ENCODE results near the gene RERE. TPM values are rescaled to one million over a fixed set of nuclear protein-coding genes. Genes with fewer than 3 reads are reported as not detected.

The RERE gene
- total and polyA plus RNA-seq, 2 donors, result 69.0 to 168 TPM

DNA sequence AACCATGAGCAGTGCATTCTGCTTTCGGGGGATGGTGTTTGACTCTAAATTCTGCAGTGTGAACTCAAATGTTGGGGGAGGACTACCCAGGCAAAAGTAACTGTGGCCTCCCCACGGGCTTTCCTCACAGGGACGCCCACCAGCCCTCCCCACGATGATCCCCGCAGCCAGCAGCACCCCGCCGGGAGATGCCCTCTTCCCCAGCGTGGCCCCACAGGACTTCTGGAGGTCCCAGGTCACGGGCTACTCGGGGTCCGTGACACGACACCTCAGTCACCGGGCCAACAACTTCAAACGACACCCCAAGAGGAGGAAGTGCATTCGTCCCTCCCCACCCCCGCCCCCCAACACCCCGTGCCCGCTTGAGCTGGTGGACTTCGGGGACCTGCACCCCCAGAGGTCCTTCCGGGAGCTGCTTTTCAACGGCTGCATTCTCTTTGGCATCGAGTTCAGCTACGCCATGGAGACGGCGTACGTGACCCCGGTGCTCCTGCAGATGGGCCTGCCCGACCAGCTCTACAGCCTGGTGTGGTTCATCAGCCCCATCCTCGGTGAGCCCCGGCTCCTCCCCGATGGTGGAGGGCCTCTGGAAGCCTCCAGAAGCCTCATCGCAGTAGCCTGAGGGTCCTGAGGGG, 493.1 kb downstream of the RERE start:
- no peaks in the 10 kb centered on the region for H3K4me1 ChIP-seq (ENCODE audit: insufficient read depth)
- no peak overlapping the region for H3K4me3 ChIP-seq (ENCODE audit: low read depth, low read length)
- no peak for DNase-seq (ENCODE audit: extremely low spot score)
- WGBS, result 86% methylated on average over 32 of the region's 32 CpGs
- H3K36me3 ChIP-seq (ENCODE audit: insufficient read depth), result no peaks in the 10 kb centered on the region
- no peak overlapping the region for H3K27ac ChIP-seq (ENCODE audit: low read depth)

GRCh38 chr1:8323706-8324105, 493.7 kb downstream of the RERE start:
- H3K27ac ChIP-seq (ENCODE audit: low read depth), result no peak overlapping the region
- H3K36me3 ChIP-seq (ENCODE audit: insufficient read depth), result no peaks in the 10 kb centered on the region
- 79% methylated on average over 11 of the region's 11 CpGs for WGBS
- no peak overlapping the region for H3K4me3 ChIP-seq (ENCODE audit: low read depth, low read length)
- no peaks in the 10 kb centered on the region for H3K4me1 ChIP-seq (ENCODE audit: insufficient read depth)
- no peak for DNase-seq (ENCODE audit: extremely low spot score)

GRCh38 chr1:8321612-8322011, 495.8 kb downstream of the RERE start:
- WGBS, result 93% methylated on average over 3 of the region's 3 CpGs
- no peaks in the 10 kb centered on the region for H3K36me3 ChIP-seq (ENCODE audit: insufficient read depth)
- no peak overlapping the region for H3K4me3 ChIP-seq (ENCODE audit: low read depth, low read length)
- no peaks in the 10 kb centered on the region for H3K4me1 ChIP-seq (ENCODE audit: insufficient read depth)
- no peak overlapping the region for H3K27ac ChIP-seq (ENCODE audit: low read depth)
- no peak for DNase-seq (ENCODE audit: extremely low spot score)

DNA sequence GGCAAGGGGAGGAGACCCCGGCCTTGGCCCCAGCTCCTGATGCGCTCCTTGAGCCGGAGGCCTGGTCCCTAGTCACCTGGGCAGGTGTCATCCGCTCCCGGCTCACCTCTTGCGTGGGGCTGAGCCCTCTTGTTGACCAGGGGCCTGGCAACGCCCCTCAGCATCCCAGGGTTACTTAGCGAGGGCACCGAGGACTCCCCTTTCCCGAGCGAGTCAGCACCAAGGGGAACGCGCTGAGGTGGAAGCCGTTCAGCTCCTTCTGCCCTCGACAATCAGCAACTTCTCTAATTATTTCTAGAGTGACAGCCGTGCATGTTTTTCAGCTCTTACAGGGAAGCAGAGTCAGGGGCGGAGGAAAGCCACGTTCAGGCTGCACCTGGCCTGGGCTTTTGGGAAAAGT, 499.0 kb downstream of the RERE start:
- Histone ChIP-seq H3K36me3 (ENCODE audit: insufficient read depth) (no peaks in the 10 kb centered on the region), H3K4me1 (ENCODE audit: insufficient read depth) (no peaks in the 10 kb centered on the region), H3K27ac (ENCODE audit: low read depth) (no peak overlapping the region), H3K4me3 (ENCODE audit: low read depth, low read length) (peak overlapping the region; percentile 59)
- WGBS, result 28% methylated on average over 18 of the region's 18 CpGs
- DNase-seq (ENCODE audit: extremely low spot score), result no peak

DNA sequence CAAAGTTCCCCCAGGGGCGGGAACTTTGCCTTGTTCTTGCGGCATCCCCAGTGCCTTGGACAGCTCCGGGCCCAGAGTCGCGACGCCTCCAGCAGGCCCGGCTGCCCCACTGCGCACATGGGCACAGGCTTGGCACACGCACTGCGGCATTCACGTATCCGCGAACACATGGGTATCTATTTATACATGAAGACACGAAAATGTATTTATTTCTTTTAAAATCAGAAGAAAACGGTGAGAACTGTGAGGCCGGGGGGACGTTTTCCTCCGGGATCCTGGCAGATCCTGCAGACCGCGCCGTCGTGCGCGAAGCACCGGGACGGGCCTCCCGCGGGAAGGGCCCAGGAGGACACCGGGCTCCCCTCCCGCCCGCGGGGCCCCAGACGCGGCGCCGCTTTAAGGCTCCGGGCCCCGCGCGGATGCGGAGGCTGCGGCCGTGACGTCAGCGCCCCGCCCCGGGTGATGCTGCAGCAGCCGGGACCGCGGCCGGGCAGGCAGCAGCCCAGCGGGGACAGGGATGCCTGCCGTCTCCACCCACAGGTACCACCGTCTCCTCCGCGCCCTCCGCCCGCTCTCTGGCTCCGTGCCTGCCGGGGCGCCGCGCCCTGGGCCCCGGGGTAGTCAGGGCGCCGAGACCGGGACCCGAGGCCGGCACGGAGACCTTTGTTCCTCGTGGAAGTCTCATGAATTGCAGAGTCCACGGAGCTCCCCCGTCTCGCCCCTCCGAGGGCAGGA, 499.6 kb downstream of the RERE start, which contains the start of gene SLC45A1:
SLC45A1 (plus strand) TSS at position 468 of the 735 bp plus-strand sequence. CDS start 6,216 bp downstream, outside the sequence.
- no peaks in the 10 kb centered on the region for H3K4me1 ChIP-seq (ENCODE audit: insufficient read depth)
- no peak within 1 kb of the TSS for H3K27ac ChIP-seq (ENCODE audit: low read depth)
- 10% methylated on average over 75 of the region's 75 CpGs for WGBS
- peak within 1 kb of the TSS; percentile 59 for H3K4me3 ChIP-seq (ENCODE audit: low read depth, low read length)
- DNase-seq (ENCODE audit: extremely low spot score), result no peak
- H3K36me3 ChIP-seq (ENCODE audit: insufficient read depth), result no peaks in the 10 kb centered on the region

DNA sequence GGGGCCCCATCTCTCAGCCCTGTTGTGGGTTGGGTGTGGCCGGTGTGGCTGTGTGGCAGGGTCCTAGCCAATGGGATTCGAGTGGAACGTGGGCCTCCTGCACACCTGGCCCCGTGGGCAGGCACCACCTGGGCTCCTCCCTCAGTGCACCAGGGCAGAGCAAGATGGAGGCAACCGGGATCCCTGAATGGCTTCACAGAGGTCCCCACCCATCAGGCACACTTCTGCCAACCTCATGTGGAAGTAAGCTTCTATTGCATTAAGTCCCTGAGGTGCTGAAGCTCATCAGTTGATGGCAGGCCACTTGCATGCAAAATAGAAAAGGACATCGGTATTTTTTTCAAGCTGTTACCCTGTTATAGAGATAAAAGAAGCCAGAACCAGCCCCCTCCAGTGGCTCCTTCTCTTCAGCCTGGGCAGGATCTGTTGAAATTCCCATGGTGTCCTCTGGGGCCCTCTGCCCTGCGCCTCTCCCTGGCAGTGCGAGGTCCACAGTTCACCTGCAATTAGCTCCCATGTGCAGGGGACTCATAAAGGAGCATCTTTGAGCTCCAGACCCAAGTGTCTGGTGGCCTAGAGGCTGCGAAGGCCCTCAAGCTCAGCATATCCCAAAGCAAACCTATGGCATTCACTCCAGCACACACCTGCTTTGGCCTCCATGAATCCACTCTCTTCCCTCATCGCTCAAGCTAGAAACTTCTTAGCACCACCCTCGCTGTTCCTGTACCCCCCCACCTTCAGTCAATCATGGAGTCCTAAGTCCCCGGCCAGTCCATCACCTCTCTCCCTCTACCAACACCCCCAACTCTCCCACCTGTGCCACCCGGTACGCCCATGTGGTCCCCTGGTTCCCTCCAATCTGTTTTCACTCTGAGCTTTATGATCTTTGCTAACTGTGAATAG, 501.6 kb downstream of the RERE start:
- no peak overlapping the region for H3K4me3 ChIP-seq (ENCODE audit: low read depth, low read length)
- H3K4me1 ChIP-seq (ENCODE audit: insufficient read depth), result no peaks in the 10 kb centered on the region
- no peaks in the 10 kb centered on the region for H3K36me3 ChIP-seq (ENCODE audit: insufficient read depth)
- DNase-seq (ENCODE audit: extremely low spot score), result no peak
- 90% methylated on average over 14 of the region's 14 CpGs for WGBS
- H3K27ac ChIP-seq (ENCODE audit: low read depth), result no peak overlapping the region

DNA sequence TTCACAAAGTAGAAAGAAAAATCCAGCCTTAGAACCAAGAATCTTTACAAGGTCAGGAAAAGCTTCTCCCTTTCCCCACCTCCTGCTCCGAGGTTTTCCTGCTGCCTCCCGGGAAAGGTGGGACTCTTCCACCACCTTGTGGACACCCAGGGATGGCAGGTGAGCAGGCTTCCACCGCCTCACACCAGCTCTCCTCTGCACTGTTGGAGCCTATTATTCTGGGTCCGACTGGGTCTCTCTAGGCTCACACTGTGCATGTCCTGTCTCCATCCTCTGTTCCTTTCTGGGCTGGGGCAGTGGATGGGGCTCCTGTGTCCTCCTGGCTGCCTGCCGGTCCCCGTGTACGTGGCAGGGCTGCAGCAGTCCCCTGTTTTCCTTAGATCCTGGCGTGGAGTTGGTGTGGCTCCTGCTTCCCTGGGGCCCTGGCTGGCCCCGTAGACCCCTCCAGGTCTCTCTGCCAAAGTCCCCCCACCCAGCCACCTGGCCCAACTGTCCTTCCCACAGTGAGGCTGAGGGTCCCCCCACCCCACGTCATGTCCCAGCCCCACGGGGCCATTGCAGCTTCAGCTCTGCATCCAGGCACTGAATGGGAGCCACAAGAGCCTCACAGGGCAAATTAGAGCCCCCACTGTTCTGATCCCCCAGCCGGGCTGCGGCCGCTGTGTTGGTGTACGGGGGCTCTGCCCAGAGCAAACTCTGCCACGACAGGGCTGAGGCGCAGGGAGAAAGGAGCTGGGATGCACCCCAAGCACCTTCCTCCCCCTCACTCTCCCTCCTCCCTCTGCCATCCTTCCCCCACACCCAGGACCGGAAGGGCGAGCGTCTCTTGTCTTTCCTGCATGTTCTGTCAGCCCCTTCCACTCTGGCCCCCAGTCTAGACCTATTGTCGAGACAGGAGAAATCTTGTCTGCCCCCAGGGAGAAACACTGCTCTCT, 502.8 kb downstream of the RERE start:
- DNase-seq (ENCODE audit: extremely low spot score), result peak; percentile 67
- H3K36me3 ChIP-seq (ENCODE audit: insufficient read depth), result no peaks in the 10 kb centered on the region
- H3K27ac ChIP-seq (ENCODE audit: low read depth), result no peak overlapping the region
- H3K4me1 ChIP-seq (ENCODE audit: insufficient read depth), result no peaks in the 10 kb centered on the region
- WGBS, result 44% methylated on average over 21 of the region's 21 CpGs
- H3K4me3 ChIP-seq (ENCODE audit: low read depth, low read length), result no peak overlapping the region

- WGBS, result 86% methylated on average over 6 of the region's 6 CpGs
- Histone ChIP-seq H3K4me3 (ENCODE audit: low read depth, low read length) (no peak overlapping the region), H3K36me3 (ENCODE audit: insufficient read depth) (no peaks in the 10 kb centered on the region), H3K27ac (ENCODE audit: low read depth) (no peak overlapping the region), H3K4me1 (ENCODE audit: insufficient read depth) (no peaks in the 10 kb centered on the region)
- DNase-seq (ENCODE audit: extremely low spot score), result no peak
These were observed 504.2 kb downstream of the RERE start for GRCh38 chr1:8313231-8313630.

DNA sequence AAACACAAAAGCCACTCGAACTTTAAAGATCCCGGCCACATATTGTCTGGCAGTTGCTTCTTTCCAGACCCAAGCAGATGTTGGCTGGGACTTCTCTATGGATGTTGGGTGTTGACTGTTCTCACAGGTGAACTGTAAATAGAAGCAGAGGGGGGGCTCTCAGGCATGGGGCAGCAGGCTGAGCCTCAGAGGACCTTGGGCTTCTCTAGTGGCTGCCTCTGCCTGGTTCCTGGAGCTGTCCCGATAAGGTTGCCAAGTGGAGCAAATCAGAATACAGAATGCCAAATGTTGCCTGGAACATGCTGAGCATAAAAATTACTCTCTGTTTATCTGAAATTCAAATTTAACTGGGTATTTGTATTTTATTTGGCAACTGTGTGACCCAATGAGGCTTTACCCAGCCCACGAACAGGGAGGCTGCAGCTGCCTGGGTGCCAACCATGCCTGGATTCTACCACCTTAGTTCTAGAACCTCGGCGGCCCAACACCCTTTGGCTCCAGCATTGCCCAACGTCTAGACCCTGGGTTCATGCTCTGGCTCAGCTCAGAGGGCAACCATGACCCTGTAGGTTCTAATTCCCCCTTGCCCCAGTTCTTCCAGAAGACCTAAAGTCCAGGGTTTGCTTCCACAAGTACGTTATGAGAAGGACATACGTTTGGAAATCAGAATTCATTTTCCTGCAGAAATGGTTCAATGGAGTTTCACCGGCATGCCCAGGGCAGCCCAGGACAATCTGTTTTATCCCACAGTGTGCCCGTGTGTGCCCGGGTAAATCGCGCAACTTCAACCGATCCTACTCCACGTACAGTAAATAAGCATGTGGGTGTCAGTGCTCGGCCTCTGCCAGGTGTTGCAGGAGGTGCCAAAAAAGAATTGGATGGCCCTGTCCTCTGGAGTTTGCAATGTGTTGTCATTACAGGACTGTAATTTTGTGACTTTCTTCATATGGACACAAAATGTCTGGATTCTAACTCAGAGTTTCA, 504.9 kb downstream of the RERE start:
- no peak for DNase-seq (ENCODE audit: extremely low spot score)
- 80% methylated on average over 17 of the region's 17 CpGs for WGBS
- Histone ChIP-seq H3K4me3 (ENCODE audit: low read depth, low read length) (no peak overlapping the region), H3K4me1 (ENCODE audit: insufficient read depth) (no peaks in the 10 kb centered on the region), H3K27ac (ENCODE audit: low read depth) (no peak overlapping the region), H3K36me3 (ENCODE audit: insufficient read depth) (no peaks in the 10 kb centered on the region)

GRCh38 chr1:8311068-8311718, 506.2 kb downstream of the RERE start:
- Histone ChIP-seq H3K4me3 (ENCODE audit: low read depth, low read length) (no peak overlapping the region), H3K4me1 (ENCODE audit: insufficient read depth) (no peaks in the 10 kb centered on the region), H3K27ac (ENCODE audit: low read depth) (no peak overlapping the region), H3K36me3 (ENCODE audit: insufficient read depth) (no peaks in the 10 kb centered on the region)
- WGBS, result 93% methylated on average over 1 of the region's 1 CpG
- no peak for DNase-seq (ENCODE audit: extremely low spot score)

DNA sequence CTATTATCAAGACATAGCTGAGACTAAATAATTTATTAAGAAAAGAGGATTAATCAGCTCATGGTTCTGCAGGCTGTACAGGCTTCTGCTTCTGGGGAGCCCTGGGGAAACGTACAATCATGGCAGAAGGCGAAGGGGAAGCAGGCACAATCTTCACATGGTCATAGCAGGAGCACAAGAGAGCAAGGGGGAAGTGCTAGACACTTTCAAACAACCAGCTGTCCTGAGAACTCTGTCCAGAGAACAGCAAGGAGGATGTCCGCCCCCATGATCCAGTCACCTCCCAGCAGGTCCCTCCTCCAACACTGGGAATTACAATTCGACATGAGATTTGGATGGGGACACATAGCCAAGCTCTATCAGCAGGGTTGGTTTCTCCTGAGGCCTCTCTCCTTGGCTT, 509.8 kb downstream of the RERE start:
- WGBS, result 76% methylated on average over 4 of the region's 4 CpGs

DNA sequence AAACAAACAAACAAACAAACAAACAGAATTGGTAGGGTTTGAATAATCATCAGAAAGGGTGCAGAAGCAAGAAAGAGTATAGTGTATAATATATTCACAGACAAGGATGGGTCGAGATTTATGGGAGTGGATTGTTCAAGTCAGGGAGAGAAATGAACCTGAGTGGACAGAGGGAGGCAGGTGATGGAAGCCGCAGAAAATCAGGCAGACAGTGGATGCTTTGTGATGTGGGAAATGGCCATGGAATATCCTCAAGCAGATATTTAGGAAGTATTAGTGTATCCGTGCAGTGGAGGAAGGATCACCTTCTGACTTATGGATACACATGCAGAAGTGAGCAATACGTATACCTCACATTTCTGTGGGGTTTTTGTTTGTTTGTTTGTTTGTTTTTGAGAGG, 513.6 kb downstream of the RERE start:
- WGBS, result 89% methylated on average over 4 of the region's 4 CpGs
- no peaks in the 10 kb centered on the region for H3K36me3 ChIP-seq (ENCODE audit: insufficient read depth)

More for the DNA sequence above, 509.8 kb downstream of the RERE start:
- H3K36me3 ChIP-seq (ENCODE audit: insufficient read depth), result no peaks in the 10 kb centered on the region
- DNase-seq (ENCODE audit: extremely low spot score), result no peak
- no peak overlapping the region for H3K27ac ChIP-seq (ENCODE audit: low read depth)
- H3K4me1 ChIP-seq (ENCODE audit: insufficient read depth), result no peaks in the 10 kb centered on the region
- no peak overlapping the region for H3K4me3 ChIP-seq (ENCODE audit: low read depth, low read length)

More for the DNA sequence above, 513.6 kb downstream of the RERE start:
- DNase-seq (ENCODE audit: extremely low spot score), result no peak
- H3K4me3 ChIP-seq (ENCODE audit: low read depth, low read length), result no peak overlapping the region
- H3K4me1 ChIP-seq (ENCODE audit: insufficient read depth), result no peaks in the 10 kb centered on the region
- H3K27ac ChIP-seq (ENCODE audit: low read depth), result no peak overlapping the region
